Peyer's patch (tissue), 4 donors: Measurements from ENCODE around the gene ARMH3. TPM values are rescaled to one million over a fixed set of nuclear protein-coding genes. Genes with fewer than 3 reads are reported as not detected.

ENCODE experiments used
- DNase-seq, 3 donors: peaks; one replicate each; pipeline ENCODE4 v3.0.0-alpha.2; 2017 to 2019
- H3K27ac ChIP-seq, 4 donors: fragments of 200-600 bp; sonication (generic); one replicate each; pipeline ENCODE4 v1.5.1; 2016 to 2019
- H3K27me3 ChIP-seq, 2 donors: fragments of 200-600 bp; sonication (generic); one replicate each; pipeline ENCODE4 v1.5.1; 2019
- H3K36me3 ChIP-seq, 3 donors: fragments of 200-600 bp; sonication (generic); one replicate each; pipeline ENCODE4 v1.5.1; 2016 to 2019
- H3K4me1 ChIP-seq, 4 donors: fragments of 200-600 bp; sonication (generic); one replicate each; pipeline ENCODE4 v1.5.1; 2016 to 2019
- H3K4me3 ChIP-seq, 4 donors: fragments of 200-600 bp; sonication (generic); 1 replicate in 3 of 4; 2 replicates in 1 of 4; pipeline ENCODE4 v1.5.1; 2016 to 2019; ENCODE audit warnings: mild to moderate bottlenecking in 1 of 4
- H3K9me3 ChIP-seq, 4 donors: fragments of 200-600 bp; sonication (generic); one replicate each; pipeline ENCODE4 v1.5.1; 2016 to 2019; ENCODE audit warnings: mild to moderate bottlenecking in 1 of 4
- CTCF ChIP-seq, 6 experiments: fragments of 450-650 bp in 4 of 6; fragments of 200-600 bp in 2 of 6; sonication (generic) in 1 of 6; IDR thresholded peaks; one replicate each; pipeline ENCODE4 v1.5.1; 2017 to 2019; ENCODE audit warnings: antibody characterized with exemption in 6 of 6, mild to moderate bottlenecking in 3 of 6, moderate library complexity in 1 of 6
- POLR2A ChIP-seq, 2 donors: fragments of 450-650 bp; IDR thresholded peaks; one replicate each; pipeline ENCODE4 v1.5.1; 2017; ENCODE audit warnings: antibody characterized with exemption in 2 of 2, mild to moderate bottlenecking in 2 of 2, moderate library complexity in 2 of 2
- total RNA-seq, 4 donors: library from RNA; depleted of rRNA; stranded (reverse); fragments of >200 nt; gene quantifications; one replicate each; pipeline ENCODE4 v1.1.0, GENCODE V29; 2016

The ARMH3 gene
- total RNA-seq, 4 donors from 2014 or later: 15.8 to 29.2 (median 23.0) TPM

GRCh38 chr10:101857802-101858476, 198.0 kb downstream of the ARMH3 start:
- Histone ChIP-seq H3K4me3 (no peak overlapping the region), H3K4me1 (no peaks in the 10 kb centered on the region), H3K27me3 (no peaks in the 10 kb centered on the region), H3K27ac (no peak overlapping the region), H3K36me3 (no peaks in the 10 kb centered on the region), H3K9me3 (no peaks in the 10 kb centered on the region)
- no peak for TF ChIP-seq CTCF (IDR thresholded peaks at IDR 0.05)
- no peak for TF ChIP-seq POLR2A (IDR thresholded peaks at IDR 0.05)
- DNase-seq: no peak

DNA sequence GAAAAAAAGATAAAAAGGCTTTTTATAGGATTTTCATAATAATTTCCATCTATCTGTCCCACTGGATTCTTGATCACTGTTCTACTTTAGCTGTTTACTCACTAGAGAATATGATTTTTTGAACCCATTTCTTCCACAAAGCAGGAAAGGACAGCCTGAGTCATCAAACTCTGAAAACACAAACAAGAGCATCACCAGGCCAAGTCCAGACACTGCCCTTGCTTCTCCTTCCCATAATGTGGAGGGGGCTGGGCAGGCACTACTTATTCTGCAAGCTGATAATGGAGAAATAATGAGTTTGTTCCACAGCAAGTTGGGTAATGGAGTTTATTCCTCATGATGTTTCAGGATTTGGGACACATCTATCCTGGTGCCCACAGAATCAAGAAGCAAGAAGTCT, 199.3 kb downstream of the ARMH3 start:
- no peak for DNase-seq
- Histone ChIP-seq H3K27ac (no peak overlapping the region), H3K36me3 (no peaks in the 10 kb centered on the region), H3K4me1 (no peaks in the 10 kb centered on the region), H3K4me3 (no peak overlapping the region), H3K27me3 (no peaks in the 10 kb centered on the region), H3K9me3 (no peaks in the 10 kb centered on the region)
- TF ChIP-seq POLR2A (IDR thresholded peaks at IDR 0.05): no peak
- TF ChIP-seq CTCF (IDR thresholded peaks at IDR 0.05): no peak

DNA sequence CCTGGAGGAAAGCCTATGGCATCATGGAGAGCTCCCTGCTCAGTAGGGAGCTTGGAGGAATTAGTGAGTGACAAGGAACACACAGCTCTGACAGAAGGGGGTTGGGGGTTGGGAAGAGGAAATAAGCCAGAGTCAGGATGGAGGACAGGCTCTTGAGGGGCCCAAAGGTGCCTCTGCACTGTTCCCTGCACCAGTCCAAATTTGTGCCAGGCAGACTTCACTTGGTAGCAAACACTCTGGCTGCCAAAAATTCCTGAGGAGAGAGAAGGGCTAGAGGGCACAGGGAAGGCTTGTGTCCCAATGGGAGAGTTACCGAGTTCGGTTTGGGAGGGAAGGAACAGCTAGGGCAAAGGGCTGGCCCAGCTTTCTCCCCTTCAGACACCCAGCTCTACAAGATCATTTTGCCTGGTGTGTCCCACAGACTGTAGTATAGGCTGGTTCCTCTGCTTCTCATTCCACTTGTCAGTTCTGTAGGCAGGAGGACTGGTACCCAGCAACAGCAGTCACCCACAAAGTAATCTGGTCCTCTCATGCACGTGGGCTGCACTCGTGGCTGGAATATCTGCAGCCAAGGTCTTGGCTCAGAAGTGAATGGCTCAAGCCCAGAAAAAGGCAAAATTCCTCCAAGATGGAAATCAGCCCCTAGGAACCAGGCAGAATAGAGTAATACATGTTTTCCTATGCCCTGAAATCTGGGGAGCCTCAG, 204.4 kb downstream of the ARMH3 start:
- DNase-seq: peak in 1 of 3 donors; percentile 17
- H3K27ac ChIP-seq: no peak overlapping the region
- no peak overlapping the region for H3K4me3 ChIP-seq
- H3K9me3 ChIP-seq: no peaks in the 10 kb centered on the region
- no peaks in the 10 kb centered on the region for H3K4me1 ChIP-seq
- peaks cover 0 to 32% (median 0%) of the 10 kb centered on the region in 3 donors for H3K36me3 ChIP-seq
- TF ChIP-seq CTCF (IDR thresholded peaks at IDR 0.05): no peak
- TF ChIP-seq POLR2A (IDR thresholded peaks at IDR 0.05): no peak
- no peaks in the 10 kb centered on the region for H3K27me3 ChIP-seq

GRCh38 chr10:101850749-101851148, 205.2 kb downstream of the ARMH3 start:
- no peak overlapping the region for H3K4me3 ChIP-seq

GRCh38 chr10:101848894-101849351, 207.1 kb downstream of the ARMH3 start:
- TF ChIP-seq CTCF (IDR thresholded peaks at IDR 0.05): no peak
- TF ChIP-seq POLR2A (IDR thresholded peaks at IDR 0.05): no peak
- Histone ChIP-seq H3K27ac (no peak overlapping the region), H3K27me3 (no peaks in the 10 kb centered on the region), H3K4me1 (peaks cover 0 to 3% (median 1%) of the 10 kb centered on the region in 4 donors), H3K36me3 (peaks cover 0 to 45% (median 0%) of the 10 kb centered on the region in 3 donors), H3K9me3 (no peaks in the 10 kb centered on the region), H3K4me3 (no peak overlapping the region)
- DNase-seq: peak in 1 of 3 donors; percentile 28

More at GRCh38 chr10:101850749-101851148, 205.2 kb downstream of the ARMH3 start:
- no peak for TF ChIP-seq CTCF (IDR thresholded peaks at IDR 0.05)
- TF ChIP-seq POLR2A (IDR thresholded peaks at IDR 0.05): no peak
- no peaks in the 10 kb centered on the region for H3K9me3 ChIP-seq
- H3K27me3 ChIP-seq: no peaks in the 10 kb centered on the region
- H3K4me1 ChIP-seq: no peaks in the 10 kb centered on the region
- peak in 1 of 3 donors; percentile 9 for DNase-seq
- no peak overlapping the region for H3K27ac ChIP-seq
- H3K36me3 ChIP-seq: peaks cover 0 to 40% (median 0%) of the 10 kb centered on the region in 3 donors
